ENCODE measurements around the gene GRID1.

GRID1 gene

DNA sequence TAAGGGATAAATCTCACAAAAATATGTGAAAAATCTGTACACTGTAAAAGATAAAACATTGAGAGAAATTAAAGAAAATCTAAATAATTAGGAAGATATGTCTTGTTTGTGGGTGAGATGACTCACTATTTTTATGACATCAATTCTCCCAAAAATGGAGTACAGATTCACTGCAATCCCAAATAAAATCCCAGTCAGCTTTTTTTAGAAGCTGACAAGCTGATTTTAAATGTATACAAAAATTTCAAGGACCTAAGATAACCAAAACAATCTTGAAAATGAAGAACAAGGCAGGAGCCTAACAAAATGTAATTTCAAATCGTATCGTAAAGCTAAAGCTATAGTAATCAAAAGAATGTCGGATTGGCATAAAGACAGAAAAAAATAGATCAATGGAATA is 458.1 kb downstream of the GRID1 start:
- H3K14ac ChIP-seq (ENCODE audit: low read length in 2 of 2): no peak overlapping the region
- H3K27ac ChIP-seq (ENCODE audit: low read length, poor library complexity, severe bottlenecking): no peak overlapping the region
- no peaks in the 10 kb centered on the region for H3K36me3 ChIP-seq (ENCODE audit: control insufficient read depth in 1 of 2, insufficient read depth in 2 of 2, low read depth in 1 of 2, low read length in 2 of 2)
- H2AFZ ChIP-seq (ENCODE audit: low read depth, low read length): no peak overlapping the region
- 86% methylated on average over 3 of the region's 3 CpGs for WGBS
- H3K18ac ChIP-seq (ENCODE audit: low read depth in 1 of 2, low read length in 2 of 2): no peak overlapping the region
- no peaks in the 10 kb centered on the region for H3K79me1 ChIP-seq (replicated peaks; ENCODE audit: low read length, poor library complexity, severe bottlenecking)
- H2BK5ac ChIP-seq (ENCODE audit: low read depth, low read length, poor library complexity, severe bottlenecking): no peak overlapping the region
- no peak overlapping the region for H3K23ac ChIP-seq (ENCODE audit: low read length in 2 of 2)
- no peak overlapping the region for H4K91ac ChIP-seq (ENCODE audit: low read length)
- no peaks in the 10 kb centered on the region for H3K4me1 ChIP-seq (ENCODE audit: control insufficient read depth, insufficient read depth, low read depth, low read length)
- H3K4me2 ChIP-seq (ENCODE audit: low read length, poor library complexity, severe bottlenecking): no peak overlapping the region
- H3K27me3 ChIP-seq (ENCODE audit: control insufficient read depth in 1 of 2, insufficient read depth in 1 of 2, low read length in 2 of 2): no peaks in the 10 kb centered on the region
- H2BK15ac ChIP-seq (ENCODE audit: low read depth, poor library complexity, severe bottlenecking): no peak overlapping the region
- H2BK12ac ChIP-seq (ENCODE audit: low read length in 2 of 2): no peak overlapping the region
- no peak overlapping the region for H2BK120ac ChIP-seq (ENCODE audit: low read depth, low read length)
- no peaks in the 10 kb centered on the region for H3K9me3 ChIP-seq (ENCODE audit: control insufficient read depth, low read length)
- no peak overlapping the region for H4K8ac ChIP-seq (ENCODE audit: low read length)
- H2AK5ac ChIP-seq (ENCODE audit: low read length, severe bottlenecking): no peak overlapping the region
- no peak for DNase-seq
- H3K9ac ChIP-seq (ENCODE audit: low read length): no peak overlapping the region
- no peak overlapping the region for H3K4me3 ChIP-seq (ENCODE audit: insufficient read depth in 1 of 2, low read depth in 1 of 2, low read length in 2 of 2)
- no peak overlapping the region for H3K4ac ChIP-seq (ENCODE audit: low read depth in 1 of 2, low read length in 2 of 2)

- no peak overlapping the region for H2BK120ac ChIP-seq (ENCODE audit: low read depth, low read length)
- H3K79me1 ChIP-seq (replicated peaks; ENCODE audit: low read length, poor library complexity, severe bottlenecking): no peaks in the 10 kb centered on the region
- no peak overlapping the region for H3K14ac ChIP-seq (ENCODE audit: low read length in 2 of 2)
- H2AK5ac ChIP-seq (ENCODE audit: low read length, severe bottlenecking): no peak overlapping the region
- no peak overlapping the region for H4K91ac ChIP-seq (ENCODE audit: low read length)
- no peaks in the 10 kb centered on the region for H3K9me3 ChIP-seq (ENCODE audit: control insufficient read depth, low read length)
- H3K4me1 ChIP-seq (ENCODE audit: control insufficient read depth, insufficient read depth, low read depth, low read length): no peaks in the 10 kb centered on the region
- H2BK15ac ChIP-seq (ENCODE audit: low read depth, poor library complexity, severe bottlenecking): no peak overlapping the region
- H3K4me3 ChIP-seq (ENCODE audit: insufficient read depth in 1 of 2, low read depth in 1 of 2, low read length in 2 of 2): no peak overlapping the region
- no peaks in the 10 kb centered on the region for H3K27me3 ChIP-seq (ENCODE audit: control insufficient read depth in 1 of 2, insufficient read depth in 1 of 2, low read length in 2 of 2)
- H3K36me3 ChIP-seq (ENCODE audit: control insufficient read depth in 1 of 2, insufficient read depth in 2 of 2, low read depth in 1 of 2, low read length in 2 of 2): no peaks in the 10 kb centered on the region
- DNase-seq: no peak
- H3K4me2 ChIP-seq (ENCODE audit: low read length, poor library complexity, severe bottlenecking): no peak overlapping the region
- H2AFZ ChIP-seq (ENCODE audit: low read depth, low read length): no peak overlapping the region
- no peak overlapping the region for H3K27ac ChIP-seq (ENCODE audit: low read length, poor library complexity, severe bottlenecking)
- 68% methylated on average over 3 of the region's 5 CpGs for WGBS
- no peak overlapping the region for H3K4ac ChIP-seq (ENCODE audit: low read depth in 1 of 2, low read length in 2 of 2)
- H3K18ac ChIP-seq (ENCODE audit: low read depth in 1 of 2, low read length in 2 of 2): no peak overlapping the region
- no peak overlapping the region for H3K23ac ChIP-seq (ENCODE audit: low read length in 2 of 2)
- no peak overlapping the region for H3K9ac ChIP-seq (ENCODE audit: low read length)
- H4K8ac ChIP-seq (ENCODE audit: low read length): no peak overlapping the region
- no peak overlapping the region for H2BK5ac ChIP-seq (ENCODE audit: low read depth, low read length, poor library complexity, severe bottlenecking)
- H2BK12ac ChIP-seq (ENCODE audit: low read length in 2 of 2): no peak overlapping the region
Observed at GRCh38 chr10:85902051-85902450, 464.5 kb downstream of the GRID1 start.

GRCh38 chr10:85901599-85901998 is 465.0 kb downstream of the GRID1 start:
- H3K27ac ChIP-seq (ENCODE audit: low read length, poor library complexity, severe bottlenecking): no peak overlapping the region
- no peak overlapping the region for H2BK120ac ChIP-seq (ENCODE audit: low read depth, low read length)
- no peaks in the 10 kb centered on the region for H3K79me1 ChIP-seq (replicated peaks; ENCODE audit: low read length, poor library complexity, severe bottlenecking)
- no peaks in the 10 kb centered on the region for H3K9me3 ChIP-seq (ENCODE audit: control insufficient read depth, low read length)
- no peak overlapping the region for H3K4me2 ChIP-seq (ENCODE audit: low read length, poor library complexity, severe bottlenecking)
- no peaks in the 10 kb centered on the region for H3K27me3 ChIP-seq (ENCODE audit: control insufficient read depth in 1 of 2, insufficient read depth in 1 of 2, low read length in 2 of 2)
- no peak overlapping the region for H3K9ac ChIP-seq (ENCODE audit: low read length)
- no peak overlapping the region for H4K91ac ChIP-seq (ENCODE audit: low read length)
- H3K14ac ChIP-seq (ENCODE audit: low read length in 2 of 2): no peak overlapping the region
- 64% methylated on average over 2 of the region's 4 CpGs for WGBS
- H2BK12ac ChIP-seq (ENCODE audit: low read length in 2 of 2): no peak overlapping the region
- H2AK5ac ChIP-seq (ENCODE audit: low read length, severe bottlenecking): no peak overlapping the region
- H2BK5ac ChIP-seq (ENCODE audit: low read depth, low read length, poor library complexity, severe bottlenecking): no peak overlapping the region
- no peak overlapping the region for H3K23ac ChIP-seq (ENCODE audit: low read length in 2 of 2)
- H3K18ac ChIP-seq (ENCODE audit: low read depth in 1 of 2, low read length in 2 of 2): no peak overlapping the region
- H3K4me3 ChIP-seq (ENCODE audit: insufficient read depth in 1 of 2, low read depth in 1 of 2, low read length in 2 of 2): no peak overlapping the region
- H3K4me1 ChIP-seq (ENCODE audit: control insufficient read depth, insufficient read depth, low read depth, low read length): no peaks in the 10 kb centered on the region
- no peak overlapping the region for H2BK15ac ChIP-seq (ENCODE audit: low read depth, poor library complexity, severe bottlenecking)
- H3K4ac ChIP-seq (ENCODE audit: low read depth in 1 of 2, low read length in 2 of 2): no peak overlapping the region
- no peak overlapping the region for H4K8ac ChIP-seq (ENCODE audit: low read length)
- no peak overlapping the region for H2AFZ ChIP-seq (ENCODE audit: low read depth, low read length)
- DNase-seq: no peak
- H3K36me3 ChIP-seq (ENCODE audit: control insufficient read depth in 1 of 2, insufficient read depth in 2 of 2, low read depth in 1 of 2, low read length in 2 of 2): no peaks in the 10 kb centered on the region

GRCh38 chr10:85900487-85900886 is 466.1 kb downstream of the GRID1 start:
- no peak overlapping the region for H3K18ac ChIP-seq (ENCODE audit: low read depth in 1 of 2, low read length in 2 of 2)
- H2BK120ac ChIP-seq (ENCODE audit: low read depth, low read length): no peak overlapping the region
- no peak overlapping the region for H4K91ac ChIP-seq (ENCODE audit: low read length)
- H3K27me3 ChIP-seq (ENCODE audit: control insufficient read depth in 1 of 2, insufficient read depth in 1 of 2, low read length in 2 of 2): no peaks in the 10 kb centered on the region
- no peaks in the 10 kb centered on the region for H3K4me1 ChIP-seq (ENCODE audit: control insufficient read depth, insufficient read depth, low read depth, low read length)
- H3K4me3 ChIP-seq (ENCODE audit: insufficient read depth in 1 of 2, low read depth in 1 of 2, low read length in 2 of 2): no peak overlapping the region
- no peak overlapping the region for H3K14ac ChIP-seq (ENCODE audit: low read length in 2 of 2)
- no peaks in the 10 kb centered on the region for H3K79me1 ChIP-seq (replicated peaks; ENCODE audit: low read length, poor library complexity, severe bottlenecking)
- H3K4me2 ChIP-seq (ENCODE audit: low read length, poor library complexity, severe bottlenecking): no peak overlapping the region
- H3K9ac ChIP-seq (ENCODE audit: low read length): no peak overlapping the region
- no peak overlapping the region for H2BK5ac ChIP-seq (ENCODE audit: low read depth, low read length, poor library complexity, severe bottlenecking)
- H2AK5ac ChIP-seq (ENCODE audit: low read length, severe bottlenecking): no peak overlapping the region
- H3K27ac ChIP-seq (ENCODE audit: low read length, poor library complexity, severe bottlenecking): no peak overlapping the region
- H3K23ac ChIP-seq (ENCODE audit: low read length in 2 of 2): no peak overlapping the region
- H4K8ac ChIP-seq (ENCODE audit: low read length): no peak overlapping the region
- H2BK12ac ChIP-seq (ENCODE audit: low read length in 2 of 2): no peak overlapping the region
- no peaks in the 10 kb centered on the region for H3K9me3 ChIP-seq (ENCODE audit: control insufficient read depth, low read length)
- H2BK15ac ChIP-seq (ENCODE audit: low read depth, poor library complexity, severe bottlenecking): no peak overlapping the region
- no peak overlapping the region for H2AFZ ChIP-seq (ENCODE audit: low read depth, low read length)
- no peak for DNase-seq
- WGBS: 79% methylated on average over 2 of the region's 2 CpGs
- H3K36me3 ChIP-seq (ENCODE audit: control insufficient read depth in 1 of 2, insufficient read depth in 2 of 2, low read depth in 1 of 2, low read length in 2 of 2): no peaks in the 10 kb centered on the region
- no peak overlapping the region for H3K4ac ChIP-seq (ENCODE audit: low read depth in 1 of 2, low read length in 2 of 2)

Data from mesenchymal stem cell (in vitro differentiated cells and primary cell).